ENCODE measurements around the gene GCK.

The GCK gene

DNA sequence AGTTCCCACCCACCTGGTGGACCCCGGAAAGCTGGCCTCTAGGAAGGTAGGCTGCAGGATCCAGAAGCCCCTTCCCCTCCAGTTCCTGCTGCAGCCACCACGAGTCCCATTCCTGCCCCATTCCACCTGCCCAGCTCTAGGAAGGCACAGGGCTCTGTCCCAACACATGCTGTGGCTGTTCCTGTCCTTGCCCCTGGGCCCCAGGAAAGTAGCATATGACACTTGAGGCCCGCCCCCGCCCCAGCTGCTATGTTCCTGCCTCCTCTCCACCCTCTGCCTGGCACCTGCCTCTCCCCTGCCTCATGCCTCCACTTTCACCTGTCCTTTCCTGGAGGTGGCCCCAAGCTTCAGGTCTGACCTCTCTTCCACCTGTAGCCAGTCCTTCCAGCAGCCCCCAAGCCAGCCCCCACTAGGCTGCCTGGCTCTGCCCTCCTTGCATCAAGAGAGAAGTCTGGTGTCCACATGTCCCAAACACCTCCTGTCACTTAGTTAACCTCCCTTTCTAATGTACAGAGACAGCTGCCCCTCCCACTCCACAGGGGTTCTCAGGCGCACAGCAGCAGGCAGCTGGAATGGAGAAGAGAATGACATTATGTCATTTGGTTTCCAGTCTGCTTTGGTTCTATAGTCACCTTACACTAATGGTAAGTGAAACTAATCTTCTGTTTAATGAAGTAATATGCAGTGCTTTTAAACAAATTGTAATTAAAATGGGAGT lies 34.3 kb upstream of the GCK start (continued):
- TF ChIP-seq ISL1 (CRISPR knock-in tag; IDR thresholded peaks at IDR 0.05) (no peak), ZNF565 (CRISPR knock-in tag; conservative IDR thresholded peaks at IDR 0.05; ENCODE audit: low read depth) (no peak), OSR1 (CRISPR knock-in tag; IDR thresholded peaks at IDR 0.05) (no peak)

- TF ChIP-seq ISL1 (CRISPR knock-in tag; IDR thresholded peaks at IDR 0.05) (no peak), GLIS3 (CRISPR knock-in tag; IDR thresholded peaks at IDR 0.05) (no peak), ZNF70 (CRISPR knock-in tag; IDR thresholded peaks at IDR 0.05) (no peak), CSRNP3 (CRISPR knock-in tag; IDR thresholded peaks at IDR 0.05) (no peak), TSHZ2 (CRISPR knock-in tag; IDR thresholded peaks at IDR 0.05) (no peak), ARNTL (CRISPR knock-in tag; IDR thresholded peaks at IDR 0.05; ENCODE audit: borderline replicate concordance, low read depth) (no peak)
- ATAC-seq, result no peak
Observed at GRCh38 chr7:44222776-44223261, 33.6 kb upstream of the GCK start.

DNA sequence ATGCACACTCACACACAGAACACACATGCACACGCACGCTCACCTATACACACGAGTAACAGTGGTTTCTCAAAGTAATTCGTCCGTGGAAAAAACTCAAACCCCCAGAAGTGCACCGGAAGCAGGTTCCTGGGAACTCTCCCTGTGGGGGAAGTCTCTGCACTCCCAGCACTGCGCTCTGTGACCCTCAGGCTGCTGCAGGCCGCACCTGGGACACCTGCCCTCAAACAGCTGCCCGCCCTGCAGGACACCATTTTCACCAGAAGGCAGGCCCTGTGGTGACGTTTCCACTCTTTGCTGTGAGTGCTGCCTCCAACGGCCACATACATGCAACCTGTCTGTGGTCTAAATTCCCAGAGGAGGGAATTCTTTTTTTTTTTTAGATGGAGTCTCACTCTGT lies 32.8 kb upstream of the GCK start:
- TF ChIP-seq PPARA (CRISPR knock-in tag; IDR thresholded peaks at IDR 0.05; ENCODE audit: borderline replicate concordance) (no peak), BACH2 (CRISPR knock-in tag; IDR thresholded peaks at IDR 0.05; ENCODE audit: borderline replicate concordance) (no peak), ZFP30 (CRISPR knock-in tag; IDR thresholded peaks at IDR 0.05) (no peak), RARB (CRISPR knock-in tag; IDR thresholded peaks at IDR 0.05) (no peak), GLIS3 (CRISPR knock-in tag; IDR thresholded peaks at IDR 0.05) (no peak), ISL1 (CRISPR knock-in tag; IDR thresholded peaks at IDR 0.05) (no peak), TCF4 (CRISPR knock-in tag; IDR thresholded peaks at IDR 0.05; ENCODE audit: borderline replicate concordance) (no peak), TOX (CRISPR knock-in tag; IDR thresholded peaks at IDR 0.05; ENCODE audit: borderline replicate concordance) (no peak), CSRNP3 (CRISPR knock-in tag; IDR thresholded peaks at IDR 0.05) (no peak)
- no peak for ATAC-seq

- no peak for ATAC-seq
- TF ChIP-seq ZC3H10 (CRISPR knock-in tag; IDR thresholded peaks at IDR 0.05), result no peak
- TF ChIP-seq ZNF8 (CRISPR knock-in tag; IDR thresholded peaks at IDR 0.05), result no peak
- no peak for TF ChIP-seq TCF4 (CRISPR knock-in tag; IDR thresholded peaks at IDR 0.05; ENCODE audit: borderline replicate concordance)
- TF ChIP-seq ISL1 (CRISPR knock-in tag; IDR thresholded peaks at IDR 0.05), result no peak
- TF ChIP-seq PPARA (CRISPR knock-in tag; IDR thresholded peaks at IDR 0.05; ENCODE audit: borderline replicate concordance), result no peak
- TF ChIP-seq GLIS3 (CRISPR knock-in tag; IDR thresholded peaks at IDR 0.05), result no peak
Observed at GRCh38 chr7:44221231-44221791, 32.1 kb upstream of the GCK start.

DNA sequence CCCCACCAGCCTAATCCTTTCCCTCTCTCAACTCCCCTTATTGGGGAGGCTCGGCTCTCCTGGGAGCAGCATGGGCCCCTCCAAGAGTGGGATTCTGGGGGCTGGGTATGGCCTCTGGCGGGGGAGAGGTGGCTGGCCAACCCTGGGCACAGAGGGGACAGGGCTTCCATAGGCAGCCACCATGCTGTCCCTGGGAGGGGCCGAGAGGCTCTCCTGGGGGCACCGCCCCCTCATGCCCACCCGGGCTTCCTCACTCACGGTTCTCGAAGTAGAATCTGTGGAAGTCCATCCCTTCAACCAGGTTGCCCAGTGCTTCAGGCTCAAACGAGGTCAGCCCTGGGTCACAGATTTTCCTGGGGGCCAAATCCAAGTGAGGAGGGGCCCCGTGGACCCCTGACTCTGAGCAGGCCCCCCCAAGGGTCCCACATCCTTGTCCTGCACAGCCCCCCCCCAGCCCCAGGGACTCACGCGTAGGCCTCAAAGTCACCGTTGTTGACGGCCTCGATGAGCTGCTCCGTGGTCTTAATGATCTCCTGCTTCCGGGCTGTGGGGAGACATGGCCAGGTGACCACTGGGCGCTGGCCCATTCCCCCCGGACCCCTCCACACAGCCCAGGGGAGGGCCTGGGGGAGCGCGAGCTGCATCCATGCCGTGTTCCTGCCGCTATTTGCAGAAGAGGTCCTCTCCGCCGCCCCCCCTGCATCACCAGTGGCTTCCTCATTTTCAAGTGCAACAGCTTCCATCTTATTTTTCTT lies 31.3 kb upstream of the GCK start:
- ATAC-seq, result no peak
- TF ChIP-seq SNAI2 (CRISPR knock-in tag; IDR thresholded peaks at IDR 0.05) (no peak), ZNF8 (CRISPR knock-in tag; IDR thresholded peaks at IDR 0.05) (no peak), BACH2 (CRISPR knock-in tag; IDR thresholded peaks at IDR 0.05; ENCODE audit: borderline replicate concordance) (no peak), TOX (CRISPR knock-in tag; IDR thresholded peaks at IDR 0.05; ENCODE audit: borderline replicate concordance) (no peak), ESRRG (CRISPR knock-in tag; IDR thresholded peaks at IDR 0.05) (no peak), GLIS3 (CRISPR knock-in tag; IDR thresholded peaks at IDR 0.05) (no peak), ZFP30 (CRISPR knock-in tag; IDR thresholded peaks at IDR 0.05) (no peak), OSR1 (CRISPR knock-in tag; IDR thresholded peaks at IDR 0.05) (no peak), ARNTL (CRISPR knock-in tag; IDR thresholded peaks at IDR 0.05; ENCODE audit: borderline replicate concordance, low read depth) (no peak), ZNF565 (CRISPR knock-in tag; conservative IDR thresholded peaks at IDR 0.05; ENCODE audit: low read depth) (no peak), POU6F1 (CRISPR knock-in tag; IDR thresholded peaks at IDR 0.05; ENCODE audit: borderline replicate concordance, low read depth) (no peak), CSDC2 (CRISPR knock-in tag; IDR thresholded peaks at IDR 0.05) (no peak), ISL1 (CRISPR knock-in tag; IDR thresholded peaks at IDR 0.05) (no peak)
- TF ChIP-seq, protein P1, sequence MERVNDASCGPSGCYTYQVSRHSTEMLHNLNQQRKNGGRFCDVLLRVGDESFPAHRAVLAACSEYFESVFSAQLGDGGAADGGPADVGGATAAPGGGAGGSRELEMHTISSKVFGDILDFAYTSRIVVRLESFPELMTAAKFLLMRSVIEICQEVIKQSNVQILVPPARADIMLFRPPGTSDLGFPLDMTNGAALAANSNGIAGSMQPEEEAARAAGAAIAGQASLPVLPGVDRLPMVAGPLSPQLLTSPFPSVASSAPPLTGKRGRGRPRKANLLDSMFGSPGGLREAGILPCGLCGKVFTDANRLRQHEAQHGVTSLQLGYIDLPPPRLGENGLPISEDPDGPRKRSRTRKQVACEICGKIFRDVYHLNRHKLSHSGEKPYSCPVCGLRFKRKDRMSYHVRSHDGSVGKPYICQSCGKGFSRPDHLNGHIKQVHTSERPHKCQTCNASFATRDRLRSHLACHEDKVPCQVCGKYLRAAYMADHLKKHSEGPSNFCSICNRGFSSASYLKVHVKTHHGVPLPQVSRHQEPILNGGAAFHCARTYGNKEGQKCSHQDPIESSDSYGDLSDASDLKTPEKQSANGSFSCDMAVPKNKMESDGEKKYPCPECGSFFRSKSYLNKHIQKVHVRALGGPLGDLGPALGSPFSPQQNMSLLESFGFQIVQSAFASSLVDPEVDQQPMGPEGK (CRISPR knock-in tag; IDR thresholded peaks at IDR 0.05; ENCODE audit: borderline replicate concordance), result no peak
